ENCODE data around the gene GDI2. TPM values are rescaled to one million over a fixed set of nuclear protein-coding genes. Genes with fewer than 3 reads are reported as not detected.

The GDI2 gene
- total RNA-seq, 4 donors from 2014 or later, result 122 to 270 (median 203) TPM

- H3K9me3 ChIP-seq, result no peaks in the 10 kb centered on the region
- H3K36me3 ChIP-seq, result peaks cover 0 to 16% (median 3%) of the 10 kb centered on the region in 4 donors
- in situ Hi-C loops (cut with MboI; ENCODE audit: low pct_ligation_motif_present in 1 of 4, low pct_unique_long_range_greater_than_20kb in 1 of 4, low sequenced_read_pairs in 3 of 4) (no loop called here), intact Hi-C loops (cut with DNase I; ENCODE audit: low total_unique reads) (no loop called here)
- WGBS, 2 donors (ENCODE audit: low coverage in 1 of 2), result 71 to 81% methylated on average over 2 to 6 of the region's 6 CpGs
- H3K4me3 ChIP-seq, result no peak overlapping the region
- TF ChIP-seq CTCF (IDR thresholded peaks at IDR 0.05) (no peak), EP300 (IDR thresholded peaks at IDR 0.05; ENCODE audit: low read depth) (no peak), POLR2A (IDR thresholded peaks at IDR 0.05) (no peak), POLR2AphosphoS5 (IDR thresholded peaks at IDR 0.05) (no peak)
- no peaks in the 10 kb centered on the region for H3K27me3 ChIP-seq
- no peak for DNase-seq
- H3K27ac ChIP-seq, result no peak overlapping the region
- H3K4me1 ChIP-seq, result no peaks in the 10 kb centered on the region
These were observed 61.5 kb downstream of the GDI2 start for GRCh38 chr10:5751601-5752253.

- H3K4me1 ChIP-seq, result peaks cover 0 to 13% (median 3%) of the 10 kb centered on the region in 4 donors
- WGBS, 2 donors (ENCODE audit: low coverage in 1 of 2), result 73 to 96% methylated on average over 4 of the region's 4 CpGs
- H3K27ac ChIP-seq, result no peak overlapping the region
- intact Hi-C loops (cut with DNase I; ENCODE audit: low total_unique reads), result no loop called here
- no peak overlapping the region for H3K4me3 ChIP-seq
- in situ Hi-C loops (cut with MboI; ENCODE audit: low pct_ligation_motif_present in 1 of 4, low pct_unique_long_range_greater_than_20kb in 1 of 4, low sequenced_read_pairs in 3 of 4), result no loop called here
- no peak for DNase-seq
- H3K9me3 ChIP-seq, result no peaks in the 10 kb centered on the region
- H3K27me3 ChIP-seq, result no peaks in the 10 kb centered on the region
- H3K36me3 ChIP-seq, result peaks cover 0 to 22% (median 5%) of the 10 kb centered on the region in 4 donors
- TF ChIP-seq CTCF (IDR thresholded peaks at IDR 0.05) (no peak), POLR2AphosphoS5 (IDR thresholded peaks at IDR 0.05) (no peak), EP300 (IDR thresholded peaks at IDR 0.05; ENCODE audit: low read depth) (no peak), POLR2A (IDR thresholded peaks at IDR 0.05) (no peak)
These were observed 64.8 kb downstream of the GDI2 start for GRCh38 chr10:5748394-5748803.

- H3K27ac ChIP-seq, result no peak overlapping the region
- no peak for DNase-seq
- H3K4me1 ChIP-seq, result peaks cover 0 to 13% (median 3%) of the 10 kb centered on the region in 4 donors
- intact Hi-C loops (cut with DNase I; ENCODE audit: low total_unique reads), result no loop called here
- no peak for TF ChIP-seq POLR2A (IDR thresholded peaks at IDR 0.05)
- no peak for TF ChIP-seq EP300 (IDR thresholded peaks at IDR 0.05; ENCODE audit: low read depth)
- TF ChIP-seq CTCF (IDR thresholded peaks at IDR 0.05), result no peak
- TF ChIP-seq POLR2AphosphoS5 (IDR thresholded peaks at IDR 0.05), result no peak
- WGBS, 2 donors (ENCODE audit: low coverage in 1 of 2), result 74 to 86% methylated on average over 1 to 4 of the region's 4 CpGs
- H3K27me3 ChIP-seq, result no peaks in the 10 kb centered on the region
- peaks cover 0 to 34% (median 9%) of the 10 kb centered on the region in 4 donors for H3K36me3 ChIP-seq
- in situ Hi-C loops (cut with MboI; ENCODE audit: low pct_ligation_motif_present in 1 of 4, low pct_unique_long_range_greater_than_20kb in 1 of 4, low sequenced_read_pairs in 3 of 4), result no loop called here
- H3K4me3 ChIP-seq, result no peak overlapping the region
- no peaks in the 10 kb centered on the region for H3K9me3 ChIP-seq
These were observed 67.0 kb downstream of the GDI2 start for GRCh38 chr10:5746197-5746596.

- TF ChIP-seq POLR2AphosphoS5 (IDR thresholded peaks at IDR 0.05), result peak in 2 of 3 donors; percentile 46 to 51
- no peak for TF ChIP-seq POLR2A (IDR thresholded peaks at IDR 0.05)
- TF ChIP-seq EP300 (IDR thresholded peaks at IDR 0.05; ENCODE audit: low read depth), result no peak
- DNase-seq, result peak; percentile 64
- H3K27ac ChIP-seq, result peak overlapping the region; percentile 58 to 71 (median 61)
- H3K27me3 ChIP-seq, result no peaks in the 10 kb centered on the region
- H3K4me3 ChIP-seq, result no peak overlapping the region
- peaks cover 0 to 13% (median 3%) of the 10 kb centered on the region in 4 donors for H3K4me1 ChIP-seq
- in situ Hi-C loops (cut with MboI; ENCODE audit: low pct_ligation_motif_present in 1 of 4, low pct_unique_long_range_greater_than_20kb in 1 of 4, low sequenced_read_pairs in 3 of 4) (no loop called here), intact Hi-C loops (cut with DNase I; ENCODE audit: low total_unique reads) (no loop called here)
- 40 to 72% methylated on average over 1 to 5 of the region's 5 CpGs for WGBS, 2 donors (ENCODE audit: low coverage in 1 of 2)
- no peaks in the 10 kb centered on the region for H3K9me3 ChIP-seq
- peaks cover 0 to 42% (median 11%) of the 10 kb centered on the region in 4 donors for H3K36me3 ChIP-seq
These were observed 68.4 kb downstream of the GDI2 start for GRCh38 chr10:5744849-5745248.

Measured in transverse colon (tissue), 4 donors.